ENCODE measurements around the gene LDLRAP1. TPM values are rescaled to one million over a fixed set of nuclear protein-coding genes. Genes with fewer than 3 reads are reported as not detected.

Gene LDLRAP1
- total and polyA plus RNA-seq, 9 of the 15 experiments (the other 6 are each of a cell fraction or from before 2014, with no cell fraction given): 0.56 to 29.6 (median 16.2) TPM

- CTCF ChIA-PET (ENCODE audit: low intra/inter-chr PET ratio): no interaction called here
- no peak for FAIRE-seq
- BruUV-seq (replicated peaks): no TSS peak
- TF ChIP-seq NFE2 (IDR thresholded peaks at IDR 0.05; ENCODE audit: low read depth) (no peak), ZBTB11 (CRISPR knock-in tag; IDR thresholded peaks at IDR 0.05) (no peak), E2F6 (IDR thresholded peaks at IDR 0.05; ENCODE audit: borderline replicate concordance in 1 of 2, extremely low read depth in 1 of 2, insufficient read depth in 1 of 2, insufficient read length in 1 of 2, low read depth in 1 of 2, low read length in 1 of 2, poor library complexity in 1 of 2, severe bottlenecking in 1 of 2) (peak in 1 of 2 experiments; percentile 30)
These were observed 33.9 kb downstream of the LDLRAP1 start for GRCh38 chr1:25577134-25577920.

More at GRCh38 chr1:25577134-25577920, 33.9 kb downstream of the LDLRAP1 start:
- DNase-seq (ENCODE audit: extremely low read depth in 1 of 4, low spot score in 3 of 4) (no peak), ATAC-seq (no peak)
- H3K27me3 ChIP-seq (ENCODE audit: control insufficient read depth in 2 of 2, insufficient read depth in 2 of 2, low read length in 2 of 2): peaks cover 32 to 64% of the 10 kb centered on the region in 2 experiments
- H3K4me1 ChIP-seq (replicated peaks in 1 of 2; ENCODE audit: control insufficient read depth in 2 of 2, insufficient read depth in 2 of 2, low read length in 2 of 2): peaks cover 0 to 31% of the 10 kb centered on the region in 2 experiments; a peak in 3 of 5 replicates
- intact Hi-C loops (cut with micrococcal nuclease) (no loop called here), in situ Hi-C loops (cut with MboI) (no loop called here)
- no peaks in the 10 kb centered on the region for H3K9me1 ChIP-seq (ENCODE audit: control insufficient read depth, insufficient read depth, low read length)
- H3K27ac ChIP-seq (ENCODE audit: extremely low read depth, low read depth, low read length): no peak overlapping the region
- H3K36me3 ChIP-seq (ENCODE audit: control insufficient read depth, insufficient read depth, low read length): no peaks in the 10 kb centered on the region
- no peaks in the 10 kb centered on the region for H3K79me2 ChIP-seq (ENCODE audit: control insufficient read depth, insufficient read depth, low read length)
- H3K9ac ChIP-seq (ENCODE audit: insufficient read depth in 1 of 2, low read depth in 2 of 2, low read length in 2 of 2): no peak overlapping the region; a peak in 1 of 4 replicates
- H4K20me1 ChIP-seq (replicated peaks; ENCODE audit: control insufficient read depth, insufficient read depth, low read length): 0 out of 2 replicates have a peak, but pooled peaks cover 5% of the 10 kb centered on the region
- H3K9me3 ChIP-seq (replicated peaks; ENCODE audit: control insufficient read depth, insufficient read depth, low read depth, low read length): no peaks in the 10 kb centered on the region
- H2AFZ ChIP-seq (ENCODE audit: low read depth, low read length): no peak overlapping the region
- 20% methylated on average over 21 of the region's 21 CpGs for WGBS (ENCODE audit: insufficient coverage, low coverage, missing lambda C conversion rate)
- H3K4me2 ChIP-seq (ENCODE audit: insufficient read depth, low read length): no peak overlapping the region
- H3K4me3 ChIP-seq: no peak overlapping the region
- POLR2A ChIA-PET: interaction anchor here (0.8 kb wide), 1 partner anchor 21 kb away, joined by 3 read pairs; no protein-coding TSS in a partner anchor

Data from K562 (cell line).